ENCODE measurements around the gene ERGIC1.

Gene ERGIC1

GRCh38 chr5:172994405-172994804, 160.4 kb downstream of the ERGIC1 start:
- no peak for FAIRE-seq

- FAIRE-seq = no peak
Measured at GRCh38 chr5:172999372-172999973, 165.4 kb downstream of the ERGIC1 start.

GRCh38 chr5:172999974-173000373, 165.9 kb downstream of the ERGIC1 start:
- no peak for FAIRE-seq

GRCh38 chr5:173001229-173001841, 167.3 kb downstream of the ERGIC1 start:
- FAIRE-seq = no peak
